H7 (cell line): Measurements from ENCODE around the gene FAF1. TPM values are rescaled to one million over a fixed set of nuclear protein-coding genes. Genes with fewer than 3 reads are reported as not detected.

Source experiments
- DNase-seq: peaks from one replicate; pipeline ENCODE4 v3.0.0; 2012
- H3K27me3 ChIP-seq: 2 replicates; pipeline ENCODE4 v1.6.0; 2011; ENCODE audit warnings: mild to moderate bottlenecking, low read length; ENCODE audit not compliant: control insufficient read depth, insufficient read depth
- H3K36me3 ChIP-seq: replicated peaks from 2 replicates; pipeline ENCODE4 v1.5.1; 2011; ENCODE audit warnings: low read length; ENCODE audit not compliant: control insufficient read depth, insufficient read depth
- H3K4me3 ChIP-seq: 2 replicates; pipeline ENCODE4 v1.5.1; 2011; ENCODE audit warnings: low read depth, mild to moderate bottlenecking, control low read depth, low read length, moderate library complexity; ENCODE audit not compliant: insufficient read depth
- total RNA-seq: library from RNA; depleted of rRNA; stranded (reverse); fragments of >200 nt; shearing (Covaris generic); gene quantifications from 2 replicates; pipeline ENCODE4 v1.2.3, GENCODE V29; 2014

The FAF1 gene
- total RNA-seq, 1 experiment from 2014 or later, result 99.9 TPM

DNA sequence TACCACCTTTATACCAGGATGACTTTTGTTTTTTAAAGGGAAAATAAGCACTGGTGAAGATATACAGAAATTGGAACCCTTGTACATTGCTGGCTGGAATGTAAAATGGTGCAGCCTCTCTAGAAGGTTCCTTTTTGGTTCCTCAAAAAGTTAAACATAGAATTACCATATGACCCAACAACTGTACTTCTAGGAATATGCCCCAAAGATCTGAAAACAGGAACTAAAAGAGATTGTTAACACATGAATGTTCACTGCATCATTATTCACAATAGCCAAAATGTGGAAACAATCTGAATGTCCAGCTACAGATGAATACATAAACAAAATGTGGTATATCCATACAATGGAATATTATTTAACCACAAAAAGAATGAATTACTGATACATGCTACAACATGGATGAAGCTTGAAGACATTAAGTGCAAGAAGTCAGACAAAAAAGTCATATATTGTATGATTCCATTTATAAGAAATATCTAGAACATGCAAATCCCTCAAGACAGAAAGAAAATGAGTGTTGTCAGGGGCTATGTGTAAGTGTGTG is 452.0 kb downstream of the FAF1 start:
- no peaks in the 10 kb centered on the region for H3K36me3 ChIP-seq
- no peak overlapping the region for H3K4me3 ChIP-seq
- no peak for DNase-seq
- H3K27me3 ChIP-seq, result no peaks in the 10 kb centered on the region

DNA sequence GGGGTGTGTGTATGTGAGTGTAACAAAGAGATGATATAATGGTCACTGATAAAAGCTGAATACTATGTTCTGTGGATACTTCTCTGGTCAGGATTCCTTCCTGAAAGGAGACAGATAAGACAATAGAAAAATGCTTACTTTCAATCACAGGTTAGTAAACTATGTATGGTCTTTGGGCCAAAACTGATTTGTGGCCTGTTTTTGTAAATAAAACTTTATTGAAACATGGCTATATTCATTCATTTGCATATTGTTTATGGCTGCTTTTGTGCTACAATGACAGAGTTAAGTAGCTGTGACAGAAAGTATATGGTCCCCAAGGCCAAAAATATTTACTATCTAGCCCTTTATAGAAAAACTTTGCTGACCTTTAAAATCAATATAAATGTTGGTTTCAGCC is 454.6 kb downstream of the FAF1 start:
- no peaks in the 10 kb centered on the region for H3K27me3 ChIP-seq
- H3K36me3 ChIP-seq, result no peaks in the 10 kb centered on the region
- no peak for DNase-seq
- no peak overlapping the region for H3K4me3 ChIP-seq

DNA sequence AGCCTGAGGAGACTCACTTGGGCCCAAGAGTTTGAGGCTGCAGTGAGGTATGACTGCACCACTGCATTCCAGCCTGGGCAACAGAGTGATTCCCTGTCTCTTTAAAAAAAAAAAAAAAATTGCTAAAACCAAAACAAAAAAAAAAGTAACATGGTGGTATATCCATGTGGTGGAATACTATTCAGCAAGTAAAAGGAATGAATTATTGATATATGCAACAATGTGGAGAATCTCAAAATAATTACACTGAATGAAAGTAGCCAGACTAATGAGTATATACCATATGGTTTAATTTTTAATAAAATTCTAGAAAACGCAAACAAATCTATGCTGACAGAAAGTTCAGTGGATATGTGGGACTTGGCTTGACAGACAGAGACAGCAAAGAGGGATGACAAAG is 456.6 kb downstream of the FAF1 start:
- Histone ChIP-seq H3K27me3 (no peaks in the 10 kb centered on the region), H3K36me3 (no peaks in the 10 kb centered on the region), H3K4me3 (no peak overlapping the region)
- DNase-seq, result no peak

DNA sequence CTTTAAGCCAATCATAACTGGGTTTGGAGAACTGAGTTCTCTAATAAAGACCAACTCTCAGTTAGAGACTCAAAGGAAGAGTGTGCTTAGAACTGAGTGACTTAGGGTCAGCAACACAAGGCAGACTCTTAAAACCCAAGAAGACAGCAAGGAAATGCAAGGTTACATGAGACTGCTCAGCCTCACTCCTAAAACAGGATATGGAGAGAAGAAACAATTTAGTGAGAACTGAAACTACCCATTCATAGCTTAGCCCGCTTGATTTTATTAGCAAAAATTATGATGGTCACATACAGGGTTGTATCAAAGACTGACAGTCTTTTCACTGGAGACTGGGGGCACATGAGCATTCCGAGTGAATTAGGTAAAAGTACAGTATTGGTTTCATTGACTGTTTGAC is 457.9 kb downstream of the FAF1 start:
- DNase-seq, result no peak
- Histone ChIP-seq H3K27me3 (no peaks in the 10 kb centered on the region), H3K36me3 (no peaks in the 10 kb centered on the region), H3K4me3 (no peak overlapping the region)

DNA sequence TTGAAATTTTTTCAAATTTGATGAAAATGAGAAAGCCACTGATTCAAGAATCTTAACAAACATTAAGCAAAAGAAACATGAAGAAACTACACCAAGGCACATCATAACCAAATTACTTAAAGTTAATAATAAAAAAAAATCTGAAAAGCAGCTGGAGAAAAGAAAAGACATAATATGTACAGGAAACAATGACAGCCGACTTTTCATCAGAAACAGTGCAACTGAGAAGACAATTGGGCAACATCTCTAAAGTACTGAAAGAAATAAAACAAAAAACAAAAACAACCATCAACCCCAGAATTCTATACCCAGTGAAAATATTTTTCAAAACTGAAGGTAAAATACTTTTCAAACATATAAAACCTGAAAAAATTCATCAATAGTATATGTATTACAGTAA is 463.1 kb downstream of the FAF1 start:
- no peak for DNase-seq
- Histone ChIP-seq H3K36me3 (no peaks in the 10 kb centered on the region), H3K27me3 (no peaks in the 10 kb centered on the region), H3K4me3 (no peak overlapping the region)

DNA sequence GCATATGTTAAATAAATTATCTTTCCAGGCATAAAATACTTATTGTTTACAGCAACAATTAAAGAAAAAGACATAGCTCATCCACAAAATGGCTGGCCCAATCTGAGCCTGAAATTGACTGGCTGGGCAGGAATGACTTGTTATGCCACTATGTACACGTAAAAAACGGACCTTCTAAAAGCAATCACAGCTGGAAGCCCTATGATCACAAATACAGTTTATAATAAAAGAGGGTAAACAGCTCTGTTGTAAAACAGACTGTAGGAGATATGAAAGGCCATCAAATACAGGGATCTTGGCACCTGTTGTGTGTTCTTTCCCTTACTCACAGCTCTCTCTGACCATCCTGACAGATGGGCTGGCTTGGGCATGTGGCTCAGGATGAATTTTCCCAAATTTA is 466.4 kb downstream of the FAF1 start:
- no peaks in the 10 kb centered on the region for H3K27me3 ChIP-seq
- H3K36me3 ChIP-seq, result no peaks in the 10 kb centered on the region
- no peak overlapping the region for H3K4me3 ChIP-seq
- DNase-seq, result no peak

DNA sequence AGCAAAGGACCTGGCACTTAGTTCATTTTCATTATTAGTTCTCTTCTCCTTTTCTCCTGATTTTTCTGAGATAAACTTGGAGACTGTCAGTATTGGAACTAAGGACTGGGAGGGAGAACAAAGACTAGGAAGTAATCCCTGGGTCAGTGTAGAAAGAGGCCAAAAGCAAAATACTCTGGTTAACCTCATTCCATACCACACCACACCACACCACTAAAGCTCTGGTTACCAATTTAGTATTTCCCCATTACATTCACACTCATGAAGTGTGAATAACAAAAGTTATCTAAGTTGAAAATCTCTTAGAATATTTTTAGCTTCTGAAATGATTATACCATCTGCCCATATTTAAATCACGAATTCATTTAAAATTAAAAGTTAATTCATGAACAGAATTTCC is 467.9 kb downstream of the FAF1 start:
- DNase-seq, result no peak
- Histone ChIP-seq H3K27me3 (no peaks in the 10 kb centered on the region), H3K36me3 (no peaks in the 10 kb centered on the region), H3K4me3 (no peak overlapping the region)

DNA sequence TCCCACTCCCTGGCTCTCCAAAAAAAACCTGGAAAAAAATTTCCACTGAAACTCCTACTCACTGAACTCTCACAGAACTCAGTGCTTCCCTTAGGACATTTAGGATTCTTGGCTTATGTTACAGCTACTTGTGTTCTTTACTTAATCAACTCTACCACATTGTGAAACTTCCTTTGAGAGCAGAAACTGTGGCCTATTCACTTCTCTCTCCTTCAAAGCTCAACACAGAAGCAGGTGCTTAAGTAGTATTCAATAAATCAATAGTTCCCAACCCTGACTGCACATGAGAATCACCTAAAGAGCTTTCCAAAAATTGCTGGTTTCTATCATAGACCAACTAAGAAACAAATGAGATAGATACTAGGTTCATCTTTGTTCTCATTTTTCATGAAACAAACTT is 468.9 kb downstream of the FAF1 start:
- Histone ChIP-seq H3K4me3 (no peak overlapping the region), H3K27me3 (no peaks in the 10 kb centered on the region), H3K36me3 (no peaks in the 10 kb centered on the region)
- DNase-seq, result no peak

DNA sequence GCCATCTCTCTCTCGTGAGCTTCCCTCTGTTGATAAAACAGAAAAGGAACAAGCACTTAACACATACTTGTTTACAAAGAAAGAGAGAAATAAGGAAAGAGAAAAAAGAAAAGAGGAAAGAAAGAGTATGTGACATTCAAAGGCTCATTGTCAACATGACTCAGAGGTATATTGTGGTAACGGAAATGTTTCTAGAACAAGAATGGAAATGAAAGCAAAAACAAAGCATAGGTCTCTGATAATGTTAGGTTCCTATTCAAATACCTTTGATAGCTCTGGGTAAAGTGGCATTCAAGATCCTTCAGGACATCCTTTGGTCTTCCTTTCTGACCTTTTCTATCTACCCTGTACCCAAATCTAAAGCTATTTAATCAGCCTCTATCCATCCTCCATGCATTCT is 469.4 kb downstream of the FAF1 start:
- no peaks in the 10 kb centered on the region for H3K27me3 ChIP-seq
- H3K36me3 ChIP-seq, result no peaks in the 10 kb centered on the region
- H3K4me3 ChIP-seq, result no peak overlapping the region
- no peak for DNase-seq

DNA sequence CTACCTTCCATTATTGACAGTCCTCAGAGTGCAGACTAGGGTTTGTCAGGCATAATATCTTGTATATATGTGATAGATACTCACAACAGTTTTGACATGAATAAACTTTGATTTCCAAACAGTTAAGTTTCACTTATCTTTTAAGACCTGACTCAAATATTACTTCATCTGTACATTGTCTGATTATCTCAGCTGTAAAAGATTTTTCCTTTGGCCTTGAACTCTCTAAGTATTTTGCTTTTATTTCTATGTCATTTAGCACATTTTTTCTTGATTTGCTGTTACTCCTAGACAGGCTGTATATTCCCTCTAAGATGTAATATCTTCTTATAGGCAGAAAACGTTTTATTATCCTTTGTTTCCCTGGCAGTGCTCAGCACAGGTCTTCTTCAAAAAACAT is 471.2 kb downstream of the FAF1 start:
- no peaks in the 10 kb centered on the region for H3K36me3 ChIP-seq
- H3K4me3 ChIP-seq, result no peak overlapping the region
- no peaks in the 10 kb centered on the region for H3K27me3 ChIP-seq
- DNase-seq, result no peak

DNA sequence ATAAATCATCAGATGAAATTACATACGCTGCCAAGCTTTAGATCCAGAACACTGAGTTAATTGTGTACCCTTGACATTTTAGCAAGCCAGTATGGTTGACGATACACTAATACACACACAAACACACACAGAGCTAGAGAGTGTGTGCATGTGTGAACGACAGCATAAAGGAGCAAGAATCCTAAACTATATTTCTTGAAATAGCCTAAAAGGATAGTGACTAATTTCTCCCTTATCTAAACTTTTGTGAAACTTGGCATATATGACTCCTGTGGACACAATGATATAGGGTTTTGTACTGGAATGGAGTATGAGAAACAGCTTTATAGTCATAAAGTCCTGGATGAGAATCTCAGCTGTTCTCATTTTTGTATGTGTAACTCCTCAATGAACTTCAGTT is 471.7 kb downstream of the FAF1 start:
- Histone ChIP-seq H3K4me3 (no peak overlapping the region), H3K27me3 (no peaks in the 10 kb centered on the region), H3K36me3 (no peaks in the 10 kb centered on the region)
- DNase-seq, result no peak

DNA sequence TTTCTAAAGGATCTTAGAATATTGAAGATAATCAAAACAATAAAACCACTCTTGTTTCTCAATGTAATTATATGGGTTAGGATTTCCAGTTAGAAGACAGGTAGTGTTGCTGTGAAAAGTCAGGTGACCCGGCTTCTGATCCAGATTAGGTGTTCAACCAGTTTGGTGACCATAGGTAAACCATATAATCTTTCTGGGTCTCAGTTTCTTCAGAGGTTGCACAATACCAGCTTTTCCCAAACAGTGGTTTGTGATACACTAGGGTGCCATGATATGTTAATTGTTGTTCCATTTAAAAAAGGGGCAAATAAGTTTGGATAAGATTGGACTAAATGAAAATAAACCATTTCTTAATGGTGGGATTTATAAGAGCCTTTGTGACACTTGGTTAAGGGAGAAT is 472.3 kb downstream of the FAF1 start:
- Histone ChIP-seq H3K27me3 (no peaks in the 10 kb centered on the region), H3K36me3 (no peaks in the 10 kb centered on the region), H3K4me3 (no peak overlapping the region)
- no peak for DNase-seq

DNA sequence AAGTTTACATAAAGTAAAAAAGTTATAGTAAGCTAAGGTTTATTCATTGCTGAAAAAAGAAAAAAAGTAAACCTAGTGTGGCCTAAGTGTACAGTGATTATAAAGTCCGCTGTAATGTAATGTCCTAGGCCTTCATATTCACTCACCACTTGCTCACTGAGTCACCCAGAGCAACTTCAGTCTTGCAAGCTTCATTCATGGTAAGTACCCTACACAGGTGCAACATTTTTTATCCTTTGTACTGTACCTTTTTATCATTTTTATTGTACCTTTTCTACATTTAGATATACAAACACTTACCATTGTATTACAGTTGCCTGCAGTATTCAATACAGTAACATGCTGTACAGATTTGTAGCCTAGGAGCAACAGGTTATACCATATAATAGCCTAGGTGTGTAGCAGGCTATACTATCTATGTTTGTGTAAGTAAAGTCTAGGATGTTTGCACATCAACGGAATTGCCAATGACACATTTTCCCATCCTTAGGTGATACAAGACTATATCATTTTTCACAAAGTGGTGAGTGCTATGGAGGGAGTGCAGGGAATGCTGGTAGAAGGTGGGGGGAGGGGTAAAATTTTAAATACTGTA is 478.8 kb downstream of the FAF1 start:
- Histone ChIP-seq H3K27me3 (no peaks in the 10 kb centered on the region), H3K36me3 (no peaks in the 10 kb centered on the region), H3K4me3 (no peak overlapping the region)
- DNase-seq, result no peak

DNA sequence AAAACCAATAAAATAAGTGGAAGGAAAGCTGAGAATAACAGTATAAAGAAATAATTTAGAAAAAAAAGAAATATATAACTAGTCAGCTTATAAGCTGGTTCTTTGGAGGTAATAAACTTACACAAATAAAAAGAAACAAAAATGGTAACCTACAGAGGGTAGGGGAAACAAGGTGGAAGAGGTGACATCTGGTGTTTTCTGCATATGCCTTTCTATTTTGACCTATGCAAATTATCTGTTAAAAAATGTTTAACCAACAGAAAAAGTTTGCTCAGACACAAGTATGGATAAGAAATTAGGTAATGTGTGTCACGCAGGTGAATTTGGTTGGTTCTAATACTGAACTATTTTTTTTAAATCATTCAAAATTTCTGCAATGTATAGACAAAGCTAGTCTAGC is 483.3 kb downstream of the FAF1 start:
- Histone ChIP-seq H3K4me3 (no peak overlapping the region), H3K27me3 (no peaks in the 10 kb centered on the region), H3K36me3 (no peaks in the 10 kb centered on the region)
- no peak for DNase-seq

DNA sequence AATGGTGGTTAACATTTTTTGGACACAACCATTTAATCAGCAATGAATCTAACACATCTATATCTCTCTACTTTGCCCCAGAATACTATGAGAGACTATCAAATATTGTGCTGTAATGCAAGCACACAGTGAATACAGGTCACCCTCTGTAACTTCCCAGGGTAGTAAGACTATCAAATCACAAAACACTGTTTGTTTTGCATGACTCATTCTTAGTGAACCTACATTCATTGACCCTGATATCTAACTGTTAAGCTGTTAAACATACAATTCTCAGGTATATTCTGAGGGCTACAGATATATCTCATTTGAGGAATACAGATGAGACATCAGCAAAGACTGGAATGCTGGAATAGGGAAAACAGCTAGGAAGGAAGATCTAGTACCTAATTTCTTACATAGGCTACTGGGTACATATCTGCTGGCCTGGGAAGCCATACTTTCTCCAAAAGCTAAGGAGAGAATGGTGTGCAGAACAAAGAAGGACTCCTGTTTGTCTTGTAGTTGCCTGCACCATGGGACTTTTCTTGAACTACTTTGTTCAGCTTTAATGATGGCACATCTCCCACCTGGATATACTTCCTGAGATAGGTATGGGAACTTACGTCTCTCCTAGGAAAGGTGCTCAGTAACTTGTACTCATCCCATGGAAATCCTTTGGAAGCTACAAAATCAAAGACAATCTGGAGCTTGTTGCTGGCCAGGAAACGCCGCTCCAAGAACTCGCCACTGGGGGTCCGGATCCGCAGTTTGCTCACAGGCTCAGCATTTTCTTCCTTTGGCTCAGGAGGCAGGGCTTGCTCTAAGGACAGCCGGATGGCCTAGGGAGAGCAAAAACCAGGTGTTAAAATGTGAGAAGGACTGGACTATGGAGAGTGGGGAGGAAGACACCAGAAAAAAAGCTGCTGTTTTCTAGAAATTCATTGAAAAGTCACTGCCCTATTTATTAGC is 484.9 kb downstream of the FAF1 start:
- DNase-seq, result peak; percentile 25
- Histone ChIP-seq H3K4me3 (no peak overlapping the region), H3K36me3 (no peaks in the 10 kb centered on the region), H3K27me3 (no peaks in the 10 kb centered on the region)
